GM19395 (cell line): ENCODE results near the gene TAGLN2.

ENCODE experiments used
- ATAC-seq: cut with Tn5 transposase; IDR thresholded peaks from one replicate; pipeline ENCODE4 v1.9.1; 2021; ENCODE audit warnings: mild to moderate bottlenecking, moderate library complexity; ENCODE audit not compliant: unreplicated experiment

TAGLN2 gene

GRCh38 chr1:159936273-159936904, 11.1 kb upstream of the TAGLN2 start:
- no peak for ATAC-seq

DNA sequence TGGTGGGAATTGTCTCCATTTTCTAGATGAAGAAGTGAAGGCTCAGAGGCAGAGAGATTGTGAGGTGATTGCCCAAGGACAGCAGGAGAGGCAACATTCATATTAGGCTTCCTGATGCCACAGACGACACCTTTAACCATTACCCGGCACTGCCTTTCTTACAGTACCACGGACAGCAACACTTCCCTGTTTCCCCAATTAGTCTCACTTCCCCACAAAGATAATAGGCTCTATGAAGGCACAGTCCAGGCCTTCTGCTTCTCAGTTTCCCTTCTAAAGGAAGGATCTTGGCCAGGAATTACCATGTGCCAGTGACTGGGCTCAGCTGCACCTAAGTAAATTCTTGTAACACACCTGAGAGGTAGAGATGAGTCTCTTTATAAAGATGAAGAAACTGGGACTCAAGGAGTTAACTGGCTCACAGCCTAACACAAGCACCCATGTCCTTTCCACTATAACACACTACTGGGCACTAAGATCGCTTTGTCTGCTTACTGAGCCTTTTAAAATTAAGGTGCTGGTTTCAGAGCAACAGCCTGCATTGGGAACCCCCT, 10.5 kb upstream of the TAGLN2 start:
- ATAC-seq: no peak

DNA sequence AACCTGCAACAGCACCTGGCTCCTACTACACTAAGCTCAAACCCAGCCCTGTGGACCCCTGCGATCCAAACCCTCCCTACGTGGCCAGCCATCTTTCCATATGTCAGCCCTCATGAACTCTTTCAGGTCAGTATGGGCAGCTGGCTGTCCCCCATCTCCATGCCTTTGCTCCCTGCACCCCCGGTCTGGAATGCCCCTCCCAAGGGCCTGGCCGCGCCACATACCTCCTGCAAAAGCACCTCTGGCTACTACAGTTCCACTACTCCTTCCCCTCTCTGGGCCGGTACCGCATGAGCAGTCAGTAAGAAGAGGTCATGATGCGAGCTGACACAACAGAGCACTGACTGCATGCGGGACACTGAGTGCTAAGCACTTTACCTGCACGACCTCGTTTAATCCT, 10.0 kb upstream of the TAGLN2 start:
- ATAC-seq: no peak

- no peak for ATAC-seq
Measured at GRCh38 chr1:159934136-159935039, 9.1 kb upstream of the TAGLN2 start.

DNA sequence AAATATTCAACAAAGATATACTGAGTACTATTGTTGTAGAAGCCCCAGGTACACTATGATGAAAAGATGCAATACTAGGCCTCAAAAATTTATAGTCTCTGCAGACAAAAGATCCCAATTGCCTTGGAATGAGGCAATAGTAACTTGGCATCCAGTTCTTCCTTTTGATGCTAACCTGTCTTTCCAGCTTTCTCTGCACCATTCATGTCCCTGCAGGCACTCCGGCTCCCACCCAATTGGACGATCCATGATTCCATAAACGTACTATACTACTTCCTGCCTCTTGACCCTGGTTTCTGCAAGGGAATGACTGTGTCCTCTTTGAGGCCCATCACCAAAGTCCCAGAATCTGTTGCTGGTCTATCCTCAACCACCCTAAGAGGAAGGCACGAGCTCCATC, 8.0 kb upstream of the TAGLN2 start:
- ATAC-seq: no peak

GRCh38 chr1:159932296-159933285, 7.3 kb upstream of the TAGLN2 start:
- no peak for ATAC-seq

GRCh38 chr1:159931795-159932173, 6.5 kb upstream of the TAGLN2 start:
- ATAC-seq: no peak

- no peak for ATAC-seq
Measured at GRCh38 chr1:159931101-159931794, 5.9 kb upstream of the TAGLN2 start.

DNA sequence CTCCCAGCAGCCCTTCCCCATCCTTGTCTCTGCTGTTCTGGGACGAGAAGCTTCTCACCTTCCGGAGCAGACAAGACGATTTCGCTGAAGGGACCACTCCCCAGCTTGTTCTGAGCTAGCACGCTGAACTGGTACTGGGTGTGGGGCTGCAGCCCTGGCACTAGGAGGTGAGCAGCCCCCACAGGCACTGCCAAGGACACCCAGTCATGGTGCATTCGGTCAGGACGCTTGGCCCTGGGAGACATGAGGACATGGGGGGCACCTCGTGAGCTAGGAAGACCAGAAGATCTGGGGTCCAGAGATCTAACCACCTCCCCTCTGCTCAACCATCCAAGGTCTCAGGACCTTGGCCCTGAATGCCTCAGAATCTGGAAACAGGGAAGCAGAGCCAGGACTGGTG, 5.3 kb upstream of the TAGLN2 start:
- ATAC-seq: no peak

DNA sequence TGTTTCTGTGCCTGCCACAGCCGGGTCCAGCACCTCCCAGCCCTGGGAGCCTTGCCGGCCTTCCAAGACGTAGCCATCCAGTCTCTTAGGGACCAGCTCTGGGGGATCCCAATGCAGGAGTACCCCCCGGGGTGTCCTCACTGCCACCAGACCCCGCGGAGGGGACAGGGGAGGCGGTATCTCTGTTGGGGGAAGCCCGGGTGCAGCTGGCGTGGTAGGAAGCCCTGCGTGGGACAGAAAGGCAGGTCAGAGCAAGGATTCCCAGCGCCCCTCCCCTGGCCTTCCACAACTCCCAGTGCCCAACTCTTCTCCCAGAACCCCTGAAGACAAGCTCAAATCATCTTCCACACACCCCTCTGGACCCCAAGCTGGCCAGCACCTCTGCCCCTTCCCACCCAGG, 4.9 kb upstream of the TAGLN2 start:
- ATAC-seq: no peak

DNA sequence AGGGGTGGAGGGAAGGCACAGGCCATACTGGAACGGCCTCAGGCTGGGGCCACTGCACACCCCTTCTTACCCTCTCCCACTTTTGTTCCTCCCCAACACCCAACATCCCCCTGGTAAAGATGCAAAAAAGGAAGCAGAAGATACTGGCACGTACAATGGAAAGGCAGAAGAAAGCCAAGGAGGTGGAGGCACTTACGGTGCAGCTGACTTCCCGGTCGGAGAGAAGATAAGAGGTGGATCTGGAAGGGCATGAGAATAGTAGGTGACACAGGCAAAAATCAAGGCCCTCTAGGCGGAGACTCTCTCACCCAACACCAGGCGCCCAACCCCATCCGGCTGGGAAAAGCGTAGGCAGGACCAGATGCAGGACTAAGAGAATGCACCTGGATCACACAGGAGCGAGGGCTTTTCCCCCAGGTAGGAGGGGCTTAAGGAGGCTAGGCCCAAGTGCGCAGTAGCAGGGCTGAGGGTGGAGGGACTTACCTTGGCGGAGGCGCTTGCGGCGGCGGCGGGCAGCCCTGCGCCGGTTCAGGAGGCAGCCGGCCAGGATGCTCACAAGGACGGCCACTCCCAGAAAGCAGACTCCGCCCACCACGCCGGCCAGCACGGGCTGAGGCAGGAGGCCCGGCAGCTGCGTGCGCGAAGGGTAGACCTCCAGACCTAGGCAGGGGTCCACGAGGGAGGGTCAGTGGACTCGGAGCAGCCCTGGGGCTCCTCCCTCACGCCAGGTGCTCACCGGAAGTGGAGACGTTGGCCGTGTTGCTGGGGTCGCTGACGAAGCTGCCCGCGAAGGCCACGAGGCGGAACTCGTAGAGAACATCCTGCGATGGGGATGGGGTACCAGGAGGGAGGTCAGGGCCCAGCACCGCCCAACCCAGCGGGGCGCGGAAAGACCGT, 4.1 kb upstream of the TAGLN2 start:
- no peak for ATAC-seq

DNA sequence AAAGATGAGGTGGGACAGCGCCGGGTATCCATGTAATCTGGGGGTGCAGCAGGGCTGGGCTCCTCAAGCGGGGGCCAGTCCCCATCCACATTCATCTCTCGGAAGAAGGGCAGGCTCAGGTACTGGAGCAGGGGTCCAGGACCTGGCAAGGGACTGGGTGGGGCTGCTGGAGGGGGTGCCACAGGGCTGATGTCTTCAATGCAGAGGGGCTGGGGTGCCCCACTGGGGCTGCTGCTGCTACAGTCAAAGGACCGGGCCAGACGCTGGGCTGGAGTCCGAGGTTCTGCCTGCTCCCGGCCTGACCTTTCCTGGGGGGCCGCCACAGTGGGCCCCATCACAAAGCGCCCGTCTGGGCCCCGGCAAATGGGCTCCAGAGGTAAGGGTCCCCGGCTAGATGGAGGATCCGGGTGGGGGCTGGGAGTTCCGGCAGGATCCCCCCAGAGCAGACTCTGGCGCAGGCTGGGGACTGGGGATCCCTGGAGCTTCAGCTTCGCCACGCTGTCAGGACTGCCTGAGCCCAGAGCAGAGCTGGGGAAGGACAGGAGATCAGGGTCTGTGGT, 3.3 kb upstream of the TAGLN2 start:
- no peak for ATAC-seq

DNA sequence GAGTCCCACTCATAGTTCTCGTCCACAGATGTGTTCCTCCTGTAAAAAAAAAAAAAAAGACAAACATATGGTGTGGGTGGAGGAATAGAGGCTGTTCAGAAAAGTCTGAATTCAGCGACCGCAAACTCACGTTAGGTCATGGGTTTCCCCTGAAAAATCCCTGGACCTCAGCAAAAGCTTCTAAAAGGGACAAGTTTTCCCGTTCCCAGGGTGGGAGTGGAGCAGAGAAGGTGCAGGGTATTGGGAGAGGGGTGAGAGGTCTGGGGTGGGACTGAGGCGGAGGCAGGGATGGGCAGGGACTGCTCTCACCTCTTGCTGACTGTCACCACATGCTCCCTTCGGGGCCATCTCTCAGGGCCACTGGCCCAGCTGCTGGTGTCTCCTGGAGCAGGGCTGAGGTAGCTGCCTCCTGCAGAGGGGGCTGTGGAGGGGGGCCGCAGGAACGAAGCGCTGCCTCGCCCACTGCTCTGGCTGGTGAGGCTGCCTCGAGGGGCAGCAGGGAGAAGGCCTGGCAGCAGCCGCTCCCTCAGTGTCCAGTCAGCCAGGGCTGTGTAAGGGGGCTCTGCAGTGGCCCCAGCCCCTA, 2.6 kb upstream of the TAGLN2 start:
- ATAC-seq: no peak

DNA sequence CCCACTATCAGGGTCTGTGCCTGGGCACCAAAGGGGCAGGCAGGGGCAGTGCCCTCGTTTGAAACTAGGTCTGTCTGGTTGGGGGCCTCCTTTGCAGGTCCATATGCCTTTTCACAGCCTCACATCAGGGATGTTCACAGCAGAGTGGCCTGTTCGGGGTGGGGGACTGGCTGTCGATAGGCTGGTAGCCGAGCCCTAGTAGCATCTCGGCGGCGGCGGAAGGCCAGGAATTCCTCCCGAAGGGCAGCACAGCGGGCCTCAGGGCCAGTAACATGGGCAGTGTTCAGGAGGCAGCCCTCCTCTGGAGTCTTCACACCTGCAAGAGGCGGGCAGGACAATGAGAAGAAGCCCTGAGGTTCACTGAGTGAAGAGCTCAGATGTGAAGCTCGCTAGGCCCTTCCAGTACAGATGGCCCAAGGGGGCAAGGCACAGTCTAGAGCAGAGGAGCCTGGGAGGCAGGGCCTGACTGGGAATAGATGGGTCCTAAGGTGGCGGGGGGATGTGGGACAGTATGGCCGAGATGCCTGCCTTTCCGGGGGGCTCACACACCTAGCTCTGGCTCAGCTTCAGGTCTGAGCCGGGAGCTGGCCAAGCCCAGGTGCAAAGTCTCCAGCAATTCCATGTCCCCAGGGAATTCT, 2.0 kb upstream of the TAGLN2 start:
- no peak for ATAC-seq

DNA sequence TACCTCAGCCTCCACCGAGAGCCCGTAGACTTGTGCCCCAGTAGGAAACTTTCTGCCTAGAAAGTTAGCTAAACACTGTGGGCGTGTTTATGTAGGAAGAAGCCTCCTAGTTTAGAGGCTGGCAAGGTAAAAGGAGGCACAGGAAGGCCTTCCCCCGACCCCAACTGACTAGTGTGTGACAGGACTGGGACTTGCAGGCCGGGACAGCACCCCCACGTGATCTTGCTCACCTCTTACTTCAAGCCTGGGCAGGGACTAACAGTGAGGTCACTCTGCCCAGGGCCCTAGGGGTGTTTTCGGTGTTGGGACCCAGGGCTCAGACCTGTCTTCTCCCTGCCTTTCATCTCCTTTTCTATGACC, 392 bp upstream of the TAGLN2 start:
- peak; percentile 3 for ATAC-seq

GRCh38 chr1:159924025-159924790, 1.1 kb downstream of the TAGLN2 start:
- ATAC-seq: no peak

DNA sequence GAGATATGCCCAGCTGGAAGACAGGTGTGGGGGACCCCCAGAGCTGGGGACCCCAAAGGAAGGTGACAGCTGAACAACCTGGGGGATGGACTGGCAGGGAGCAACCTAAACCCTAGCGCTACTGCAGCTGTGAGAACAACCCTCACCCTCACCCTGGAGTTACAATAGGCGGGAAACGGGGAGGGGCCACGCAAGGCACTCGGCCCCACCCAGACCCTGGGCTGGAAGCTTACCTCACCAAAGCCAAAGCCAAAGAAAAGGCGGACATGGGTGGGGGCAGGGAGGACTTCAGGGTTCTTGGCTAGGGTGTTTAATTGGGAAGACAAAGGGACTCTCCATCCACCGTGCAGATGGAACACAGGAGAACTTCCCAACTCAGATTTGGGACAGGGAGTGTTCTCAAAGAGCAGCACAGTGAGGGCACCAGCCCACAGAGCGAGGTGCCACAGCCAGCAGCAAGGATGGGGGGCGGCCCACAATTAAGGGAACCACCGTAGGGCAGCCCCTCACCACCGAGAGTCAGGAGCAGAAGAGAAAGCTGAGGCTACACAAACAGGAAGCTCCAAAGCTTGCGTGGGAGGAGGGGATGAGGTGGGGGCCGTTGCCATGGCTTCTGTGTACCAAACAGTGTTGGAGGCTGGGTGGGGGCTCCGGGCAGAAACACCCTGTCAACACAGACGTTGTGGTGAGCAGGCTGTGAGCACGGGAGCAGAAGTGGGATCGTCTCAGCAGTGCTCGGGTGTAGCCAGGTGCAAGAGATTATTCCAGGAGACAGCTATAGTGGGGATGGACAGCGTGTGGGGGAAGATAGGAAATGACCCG, 1.9 kb downstream of the TAGLN2 start:
- ATAC-seq: peak; percentile 38
